B cell (primary cell): ENCODE data around the gene CLN3.

Source experiments
- CTCF ChIP-seq: fragments of 200-600 bp; IDR thresholded peaks from one replicate; pipeline ENCODE4 v1.8.0; 2022; ENCODE audit warnings: antibody characterized with exemption, mild to moderate bottlenecking
- EZH2 ChIP-seq: IDR thresholded peaks from 2 replicates; pipeline ENCODE4 v1.6.1; 2012; ENCODE audit warnings: borderline replicate concordance, low read depth, mild to moderate bottlenecking, moderate library complexity, low read length; ENCODE audit not compliant: insufficient read depth, poor library complexity, severe bottlenecking

GRCh38 chr16:28540346-28540745 is 48.5 kb upstream of the CLN3 start:
- TF ChIP-seq CTCF (no peak), EZH2 (no peak)
